ENCODE data around the gene SLC35G6.

The SLC35G6 gene

GRCh38 chr17:7496470-7497183 is 15.4 kb downstream of the SLC35G6 start:
- TF ChIP-seq TAF1 (IDR thresholded peaks at IDR 0.05; ENCODE audit: borderline replicate concordance, insufficient read depth, low read length) (no peak), REST (IDR thresholded peaks at IDR 0.05; ENCODE audit: insufficient read depth in 1 of 2, low read depth in 2 of 2, low read length in 2 of 2) (no peak), SIN3A (IDR thresholded peaks at IDR 0.05; ENCODE audit: borderline replicate concordance, insufficient read depth, low read length) (no peak), POLR2AphosphoS5 (IDR thresholded peaks at IDR 0.05; ENCODE audit: low read depth, low read length) (no peak), FOXP2 (optimal IDR thresholded peaks at IDR 0.05; ENCODE audit: borderline replicate concordance, extremely low read depth, extremely low read length, insufficient read depth) (no peak)

DNA sequence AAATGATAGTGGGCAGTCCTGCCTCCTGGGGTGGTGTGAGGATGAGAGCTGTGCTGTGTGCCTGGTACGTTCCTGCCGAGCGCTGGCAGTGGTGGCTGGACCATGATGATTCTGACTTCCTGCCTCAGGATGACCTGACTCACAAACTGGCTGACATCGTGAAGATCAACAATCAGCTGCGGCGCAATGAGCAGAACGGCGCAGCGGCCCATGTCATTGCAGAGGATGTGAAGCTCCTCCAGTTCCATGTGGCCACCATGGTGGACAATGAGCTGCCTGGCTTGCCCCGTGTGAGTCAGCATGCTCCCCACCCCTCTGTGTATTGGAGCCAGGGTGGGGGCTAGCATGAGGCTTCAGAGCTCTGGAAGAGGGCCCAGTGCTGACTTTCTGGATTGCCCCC is 16.0 kb downstream of the SLC35G6 start:
- TF ChIP-seq FOXP2 (optimal IDR thresholded peaks at IDR 0.05; ENCODE audit: borderline replicate concordance, extremely low read depth, extremely low read length, insufficient read depth) (no peak), SIN3A (IDR thresholded peaks at IDR 0.05; ENCODE audit: borderline replicate concordance, insufficient read depth, low read length) (no peak), REST (IDR thresholded peaks at IDR 0.05; ENCODE audit: insufficient read depth in 1 of 2, low read depth in 2 of 2, low read length in 2 of 2) (no peak), POLR2AphosphoS5 (IDR thresholded peaks at IDR 0.05; ENCODE audit: low read depth, low read length) (no peak; the same call in 1 of the 2 replicates), TAF1 (IDR thresholded peaks at IDR 0.05; ENCODE audit: borderline replicate concordance, insufficient read depth, low read length) (no peak)

- TF ChIP-seq POLR2AphosphoS5 (IDR thresholded peaks at IDR 0.05; ENCODE audit: low read depth, low read length), result no peak
- TF ChIP-seq FOXP2 (optimal IDR thresholded peaks at IDR 0.05; ENCODE audit: borderline replicate concordance, extremely low read depth, extremely low read length, insufficient read depth), result no peak
- TF ChIP-seq REST (IDR thresholded peaks at IDR 0.05; ENCODE audit: insufficient read depth in 1 of 2, low read depth in 2 of 2, low read length in 2 of 2), result no peak
- no peak for TF ChIP-seq TAF1 (IDR thresholded peaks at IDR 0.05; ENCODE audit: borderline replicate concordance, insufficient read depth, low read length)
These were observed 16.4 kb downstream of the SLC35G6 start for GRCh38 chr17:7497636-7498035.

DNA sequence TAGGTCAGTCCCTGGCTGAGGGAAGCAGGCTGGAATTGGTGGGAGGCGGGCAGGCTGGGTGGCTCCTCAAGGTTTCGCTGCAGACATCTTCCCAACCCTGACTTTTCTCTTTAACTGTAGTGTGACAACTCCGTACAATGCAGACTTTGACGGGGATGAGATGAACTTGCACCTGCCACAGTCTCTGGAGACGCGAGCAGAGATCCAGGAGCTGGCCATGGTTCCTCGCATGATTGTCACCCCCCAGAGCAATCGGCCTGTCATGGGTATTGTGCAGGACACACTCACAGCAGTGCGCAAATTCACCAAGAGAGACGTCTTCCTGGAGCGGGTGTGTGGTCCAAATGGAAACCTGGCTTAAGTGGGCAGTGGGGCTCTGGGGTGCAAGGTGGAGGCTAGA is 17.9 kb downstream of the SLC35G6 start:
- TF ChIP-seq FOXP2 (optimal IDR thresholded peaks at IDR 0.05; ENCODE audit: borderline replicate concordance, extremely low read depth, extremely low read length, insufficient read depth) (no peak), REST (IDR thresholded peaks at IDR 0.05; ENCODE audit: insufficient read depth in 1 of 2, low read depth in 2 of 2, low read length in 2 of 2) (no peak), POLR2AphosphoS5 (IDR thresholded peaks at IDR 0.05; ENCODE audit: low read depth, low read length) (no peak)

DNA sequence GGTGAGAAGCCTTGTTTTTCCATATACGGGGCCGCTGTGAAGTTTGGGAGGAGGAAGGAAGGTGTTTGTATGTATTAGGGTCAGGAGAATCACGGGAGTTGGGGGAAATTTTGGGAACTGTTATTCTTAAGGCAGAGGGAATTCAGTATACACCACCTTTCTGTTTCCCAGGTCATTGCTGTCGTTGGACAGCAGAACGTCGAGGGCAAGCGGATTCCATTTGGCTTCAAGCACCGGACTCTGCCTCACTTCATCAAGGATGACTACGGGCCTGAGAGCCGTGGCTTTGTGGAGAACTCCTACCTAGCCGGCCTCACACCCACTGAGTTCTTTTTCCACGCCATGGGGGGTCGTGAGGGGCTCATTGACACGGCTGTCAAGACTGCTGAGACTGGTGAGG is 20.5 kb downstream of the SLC35G6 start:
- no peak for TF ChIP-seq TAF1 (IDR thresholded peaks at IDR 0.05; ENCODE audit: borderline replicate concordance, insufficient read depth, low read length)
- TF ChIP-seq SIN3A (IDR thresholded peaks at IDR 0.05; ENCODE audit: borderline replicate concordance, insufficient read depth, low read length), result no peak
- TF ChIP-seq REST (IDR thresholded peaks at IDR 0.05; ENCODE audit: insufficient read depth in 1 of 2, low read depth in 2 of 2, low read length in 2 of 2), result no peak
- TF ChIP-seq POLR2AphosphoS5 (IDR thresholded peaks at IDR 0.05; ENCODE audit: low read depth, low read length), result no peak
- no peak for TF ChIP-seq FOXP2 (optimal IDR thresholded peaks at IDR 0.05; ENCODE audit: borderline replicate concordance, extremely low read depth, extremely low read length, insufficient read depth)

Measured in PFSK-1 (cell line).